Inflammatory macrophage treated with lipopolysaccharide for 4 hours (primary cell): Measurements from ENCODE around the gene NLGN1.
"Not testable (repeated sequence)": the region's sequence is repeated elsewhere in the genome, so short reads cannot be mapped to it uniquely, and the experiment has no call there.

Source experiments
- DNase-seq: peaks from one replicate; pipeline ENCODE4 v3.0.0-alpha.2; 2020

The NLGN1 gene

DNA sequence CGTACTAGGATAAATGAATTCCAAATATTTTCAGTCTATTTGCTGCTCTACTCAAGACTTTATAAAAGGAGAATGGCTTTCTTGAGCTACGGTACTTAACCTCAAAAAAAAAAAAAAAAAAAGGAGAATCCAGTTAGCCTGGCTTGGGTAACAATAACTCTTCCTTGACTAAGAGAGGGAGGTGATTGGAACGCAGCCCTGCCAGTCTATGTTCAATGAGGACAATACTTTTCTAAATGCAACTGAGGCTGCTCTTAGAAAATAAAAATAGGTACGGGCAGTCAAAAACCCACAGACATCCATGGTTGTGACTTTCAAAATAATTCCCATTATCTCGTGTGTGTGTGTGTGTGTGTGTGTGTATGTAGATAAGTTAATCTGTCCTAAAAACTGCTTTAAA is 799.9 kb downstream of the NLGN1 start:
- DNase-seq: no peak

DNA sequence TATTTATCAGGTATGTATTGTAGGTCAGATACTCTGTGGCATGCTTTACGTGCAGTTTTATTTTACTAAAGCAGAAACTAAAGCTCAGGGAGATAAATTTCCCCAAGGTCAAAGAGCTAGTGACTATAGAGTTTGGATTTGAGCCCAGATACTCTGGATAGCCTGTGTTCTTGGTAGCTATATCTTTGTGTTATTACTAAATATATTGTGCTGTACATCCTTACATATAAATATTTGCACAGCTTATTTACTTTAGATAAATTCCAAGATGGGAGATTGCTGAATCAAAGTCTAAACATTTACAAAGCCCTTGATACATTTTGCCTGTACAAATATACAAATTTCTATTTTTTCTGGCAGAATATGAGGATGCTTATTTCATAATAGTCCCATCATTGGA is 800.7 kb downstream of the NLGN1 start:
- no peak for DNase-seq

DNA sequence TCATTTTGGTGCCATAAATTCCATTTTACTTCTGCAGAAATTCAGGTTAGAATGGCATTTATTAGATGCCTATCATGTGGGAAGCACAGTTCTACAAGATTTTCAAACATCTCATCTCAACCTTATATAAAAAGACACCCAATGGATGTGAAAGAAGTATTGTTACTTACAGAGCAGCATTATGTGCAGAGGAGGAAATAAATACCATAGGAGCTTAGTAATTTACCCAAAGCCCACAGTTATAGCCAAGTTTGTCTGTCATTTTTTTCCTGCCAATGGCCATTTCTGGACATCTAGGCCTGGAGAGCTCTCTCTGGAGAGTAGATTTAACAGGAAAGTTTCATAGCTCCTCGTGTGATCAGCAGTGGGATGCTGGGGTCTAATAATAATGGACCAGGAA is 802.2 kb downstream of the NLGN1 start:
- DNase-seq: no peak

DNA sequence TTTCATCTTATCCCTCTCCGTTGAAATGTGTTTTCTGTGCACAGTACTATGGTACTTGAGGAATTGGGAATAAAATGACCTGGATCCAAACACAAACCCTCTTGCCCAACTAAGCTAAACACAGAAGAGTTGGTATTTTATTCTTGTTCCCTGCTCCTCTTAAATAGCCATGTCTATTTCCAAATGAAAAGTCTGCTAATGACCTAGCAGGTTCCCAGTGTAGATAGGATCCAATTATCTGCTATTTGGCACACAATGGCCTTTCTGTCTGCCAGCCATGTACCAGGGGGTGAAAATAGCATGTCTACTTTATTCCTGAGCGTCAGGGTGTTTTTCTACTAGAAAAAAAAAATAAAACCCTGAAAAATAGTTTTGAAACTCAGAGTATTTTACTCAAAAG is 804.6 kb downstream of the NLGN1 start:
- DNase-seq: no peak

DNA sequence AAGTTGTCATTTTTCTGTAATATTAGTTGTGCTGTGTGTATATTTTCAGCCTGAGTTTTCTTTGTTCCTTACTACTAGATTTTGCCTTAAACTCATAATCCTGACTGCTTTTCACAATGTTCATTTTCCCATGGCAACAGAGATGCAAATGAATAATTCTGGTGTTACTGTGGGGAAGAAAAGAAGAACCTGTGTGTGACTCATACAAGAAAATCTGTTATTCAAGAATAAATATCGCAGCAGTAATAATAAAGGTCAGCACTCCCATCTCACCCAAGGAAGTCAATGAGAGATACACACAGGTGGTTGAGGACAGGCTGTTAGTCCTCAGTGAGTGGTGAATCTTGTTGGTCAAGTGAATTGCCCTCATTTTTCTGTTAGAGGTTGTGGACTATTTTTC is 805.0 kb downstream of the NLGN1 start:
- DNase-seq: no peak

DNA sequence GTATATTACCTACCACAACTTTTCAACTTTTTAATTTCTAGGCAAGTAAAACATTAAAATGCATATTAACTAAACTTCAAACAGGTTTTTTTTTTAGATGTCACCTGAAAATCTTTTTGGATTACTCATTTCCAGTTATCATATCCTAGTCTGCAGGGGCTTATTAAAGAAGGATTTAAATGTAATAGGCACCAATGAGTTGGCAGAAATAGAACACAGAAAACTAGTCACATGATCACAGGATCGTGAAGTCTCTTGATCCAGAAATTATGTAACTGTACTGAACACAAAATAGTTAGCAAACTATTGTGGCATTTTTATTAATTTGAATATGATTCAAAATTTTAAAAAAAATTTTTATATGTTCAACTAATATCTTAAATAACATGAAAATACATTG is 807.2 kb downstream of the NLGN1 start:
- DNase-seq: no peak

DNA sequence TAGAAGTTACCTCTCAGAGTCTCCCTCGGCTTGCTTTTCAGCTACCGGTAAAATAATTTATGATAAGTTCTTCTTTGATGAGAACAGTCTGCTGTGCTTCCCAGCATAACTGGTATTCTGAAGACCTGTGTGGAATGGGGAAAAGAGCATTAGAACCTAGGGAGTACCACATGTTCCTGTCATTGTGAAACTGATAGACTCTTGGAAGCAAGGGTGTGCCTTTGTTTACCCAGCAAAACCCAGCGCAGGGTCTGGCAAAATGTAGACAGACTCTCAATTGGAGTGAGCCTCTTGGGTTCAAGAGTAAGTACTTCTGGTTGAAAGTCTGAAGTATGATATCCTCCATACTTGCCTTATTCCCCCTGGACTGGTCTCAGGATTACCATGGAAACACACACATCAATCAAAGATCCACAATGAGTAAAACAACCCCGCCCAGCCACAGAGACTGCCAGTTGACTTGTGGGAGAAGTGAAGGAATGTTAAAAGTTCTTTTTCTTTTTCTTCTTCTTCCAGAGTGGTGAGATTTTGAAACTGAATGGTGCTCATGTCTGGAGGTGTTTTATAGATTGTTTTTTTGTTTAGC is 809.2 kb downstream of the NLGN1 start:
- no peak for DNase-seq

DNA sequence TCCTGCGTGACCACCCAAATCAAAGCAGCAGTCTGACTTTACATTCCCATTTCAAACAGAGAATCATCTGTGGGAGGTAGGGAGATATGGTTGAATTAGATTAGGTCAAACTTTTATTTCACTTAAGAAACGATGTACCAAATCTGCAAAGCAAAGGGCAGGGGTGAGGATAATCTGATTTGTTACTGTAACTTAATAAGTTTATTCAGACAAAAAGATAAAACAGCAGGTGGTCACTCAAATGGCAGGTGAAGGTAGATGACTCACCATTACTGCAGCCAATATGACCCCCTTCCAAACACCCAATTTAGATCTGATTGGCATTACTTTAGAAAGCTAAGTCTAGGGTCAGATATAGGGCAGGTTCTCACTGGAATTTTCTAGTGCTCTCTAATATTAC is 810.6 kb downstream of the NLGN1 start:
- no peak for DNase-seq

DNA sequence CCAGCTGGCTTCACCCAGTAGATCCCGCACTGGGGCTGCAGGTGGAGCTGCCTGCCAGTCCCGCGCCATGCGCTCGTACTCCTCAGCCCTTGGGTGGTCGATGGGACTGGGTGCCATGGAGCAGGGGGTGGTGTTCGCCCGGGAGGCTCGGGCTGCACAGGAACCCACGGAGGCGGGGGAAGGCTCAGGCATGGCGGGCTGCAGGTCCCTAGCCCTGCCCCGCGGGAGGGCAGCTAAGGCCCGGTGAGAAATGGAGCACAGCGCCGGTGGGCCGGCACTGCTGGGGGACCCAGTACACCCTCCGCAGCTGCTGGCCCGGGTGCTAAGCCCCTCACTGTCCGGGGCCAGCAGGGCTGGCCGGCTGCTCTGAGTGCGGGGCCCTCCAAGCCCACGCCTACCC is 814.4 kb downstream of the NLGN1 start:
- not testable (repeated sequence) for DNase-seq

DNA sequence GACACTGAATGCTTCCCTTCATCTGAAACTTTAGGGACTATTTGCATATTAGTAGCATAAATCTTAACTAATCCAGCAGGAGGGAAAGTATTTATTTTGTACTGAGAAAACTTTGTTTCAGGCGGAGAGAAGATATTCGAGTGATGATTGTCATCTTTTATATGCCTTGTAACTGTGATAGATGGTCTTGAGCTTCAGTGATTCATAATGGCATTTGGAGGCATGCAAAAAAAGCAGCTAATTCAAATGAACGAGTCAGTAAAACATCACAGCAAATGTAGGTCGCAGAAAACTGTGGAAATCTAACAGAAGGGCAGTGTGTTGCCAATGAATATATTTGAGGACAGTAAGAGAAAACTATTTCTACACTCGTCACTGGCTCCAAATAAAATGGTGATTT is 817.9 kb downstream of the NLGN1 start:
- DNase-seq: no peak

DNA sequence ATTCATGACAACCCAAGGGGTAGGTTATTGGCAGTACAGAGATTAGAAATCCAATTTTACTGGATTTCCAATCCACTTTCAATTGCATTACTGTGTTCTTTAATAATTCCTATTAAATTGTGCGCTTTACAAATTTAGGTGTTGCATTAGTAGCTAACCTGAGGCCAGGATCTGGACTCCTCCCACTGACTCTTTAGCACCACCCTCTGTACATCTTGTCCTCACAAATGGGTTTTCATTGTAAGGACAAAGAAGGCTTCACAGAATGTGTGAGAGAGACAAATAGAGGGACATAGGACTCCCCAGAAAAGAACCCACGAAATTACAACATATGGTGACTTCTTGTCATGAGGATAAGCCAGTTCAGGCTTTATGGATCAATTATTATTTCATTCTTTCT is 818.5 kb downstream of the NLGN1 start:
- DNase-seq: no peak

DNA sequence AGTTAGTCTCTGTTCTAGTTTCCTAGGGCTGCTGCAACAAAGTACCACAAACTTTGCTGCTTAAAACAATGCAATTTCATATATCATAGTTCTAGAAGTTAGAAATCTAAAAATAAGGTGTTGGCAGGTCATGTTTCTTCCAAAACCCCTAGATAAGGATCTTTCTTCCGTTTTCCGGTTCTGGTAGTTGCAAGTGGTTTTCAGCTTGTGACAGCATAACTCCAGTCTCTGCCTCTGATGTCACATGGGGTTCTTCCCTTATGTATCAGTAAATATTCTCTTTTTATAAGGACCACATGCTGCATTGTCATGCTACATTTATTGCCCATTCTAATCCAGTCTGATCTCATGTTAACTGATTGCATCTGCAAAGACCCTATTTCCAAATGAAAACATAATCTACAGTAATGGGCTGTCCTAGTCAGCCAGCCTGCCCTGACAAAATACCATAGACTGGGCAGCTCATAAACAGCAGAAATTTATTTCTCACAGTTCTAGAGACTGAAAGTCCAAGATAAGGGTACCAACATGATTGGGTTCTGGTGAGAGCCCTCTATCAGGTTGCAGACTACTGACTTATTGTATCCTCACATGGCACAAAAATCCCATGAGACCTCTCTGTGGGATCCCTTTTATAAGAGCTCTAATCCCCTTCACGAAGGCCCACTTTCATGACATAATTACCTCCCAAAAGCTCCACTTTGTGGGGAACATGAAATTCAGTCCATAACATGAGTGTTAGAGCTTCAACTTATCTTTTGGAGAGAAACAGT is 819.6 kb downstream of the NLGN1 start:
- DNase-seq: no peak

DNA sequence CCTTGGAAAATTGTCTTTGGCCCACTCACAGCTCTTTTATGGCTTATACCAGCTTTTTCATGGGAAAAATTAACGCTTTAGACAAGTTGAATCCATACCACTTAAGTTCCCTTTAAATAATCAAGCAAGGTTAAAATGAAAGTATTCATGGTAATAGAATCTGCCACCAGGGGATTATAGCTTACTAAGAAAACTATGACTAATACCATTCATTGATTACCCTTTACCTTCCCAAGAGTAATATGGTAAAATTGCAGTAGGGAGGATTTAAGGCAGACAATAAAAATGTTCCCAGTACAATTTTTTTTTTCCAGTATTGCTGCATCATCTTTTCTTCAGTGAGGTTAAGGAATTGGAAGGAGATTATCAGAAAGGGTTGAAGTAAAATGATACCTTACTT is 820.5 kb downstream of the NLGN1 start:
- no peak for DNase-seq

DNA sequence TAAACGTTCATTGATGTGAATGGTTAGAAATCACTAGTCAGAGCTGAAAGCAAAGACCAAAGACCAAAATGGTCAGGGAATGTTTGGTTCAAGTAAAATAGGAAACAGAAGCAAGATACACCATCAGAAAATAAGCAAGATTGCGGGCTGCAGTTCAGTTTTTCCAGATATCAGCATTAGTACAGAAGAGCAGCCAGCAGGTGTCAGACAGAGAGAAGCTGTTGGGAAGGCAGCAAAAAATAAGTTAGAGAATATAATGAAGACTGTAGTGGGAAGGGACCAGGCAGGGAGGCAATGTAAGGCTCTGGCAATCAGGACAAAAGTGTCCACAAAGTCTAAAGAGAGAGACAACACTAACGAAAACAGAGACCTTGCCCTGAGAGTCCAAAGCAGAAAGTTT is 822.2 kb downstream of the NLGN1 start:
- DNase-seq: no peak

DNA sequence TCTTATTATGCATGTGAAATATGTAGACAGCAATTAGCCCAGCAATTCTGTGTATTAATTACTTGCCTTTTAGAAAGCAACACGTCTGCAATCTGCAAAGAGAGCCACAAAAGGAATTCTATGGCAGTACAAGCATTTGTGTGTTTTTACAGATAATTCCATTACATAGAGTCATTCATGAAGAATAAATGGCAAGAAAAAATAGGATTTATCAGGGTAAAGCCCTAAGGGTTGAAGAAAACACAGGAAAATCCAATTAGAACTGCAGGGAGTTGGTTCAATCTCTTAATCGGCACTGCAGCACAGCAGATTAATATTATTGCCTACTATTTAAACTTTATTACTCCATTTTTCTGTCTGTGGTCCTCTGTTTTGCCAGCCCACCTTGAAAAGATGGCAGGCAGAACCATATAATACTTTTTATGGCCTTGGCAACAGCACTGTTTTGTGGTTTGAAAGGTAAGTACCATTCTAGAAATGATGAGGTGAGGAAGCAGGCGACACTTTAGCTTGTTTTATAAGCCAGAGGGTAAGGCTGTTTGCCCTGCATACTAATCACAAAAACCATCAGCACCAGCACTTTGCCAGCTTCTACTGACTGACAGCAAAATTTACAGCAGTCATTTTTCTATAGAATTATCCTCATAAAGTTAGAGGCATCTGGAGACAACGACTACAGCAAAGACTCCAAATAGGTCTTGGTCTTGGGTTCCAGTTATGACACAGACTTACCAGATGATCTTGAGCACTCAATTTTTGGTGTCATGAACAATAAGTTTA is 823.4 kb downstream of the NLGN1 start:
- DNase-seq: no peak

DNA sequence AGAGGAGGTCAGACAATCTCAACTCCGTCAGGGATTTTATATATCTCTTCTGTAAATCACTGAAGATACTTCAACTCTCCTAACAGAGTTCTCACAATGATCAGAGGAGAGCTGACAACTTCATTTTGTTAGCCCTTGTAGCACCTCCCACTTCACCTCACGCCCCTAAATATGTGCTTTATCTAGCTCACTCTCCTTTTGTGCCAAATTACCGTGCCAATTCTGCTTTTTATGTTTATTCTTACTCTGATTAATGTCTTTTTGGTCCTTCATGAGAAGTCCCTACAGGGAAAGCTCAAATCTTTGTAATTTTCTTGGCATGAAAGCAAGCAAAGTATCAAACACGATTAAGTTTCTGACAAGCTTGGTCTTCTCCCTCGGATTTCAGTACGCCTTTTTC is 825.5 kb downstream of the NLGN1 start:
- DNase-seq: no peak

DNA sequence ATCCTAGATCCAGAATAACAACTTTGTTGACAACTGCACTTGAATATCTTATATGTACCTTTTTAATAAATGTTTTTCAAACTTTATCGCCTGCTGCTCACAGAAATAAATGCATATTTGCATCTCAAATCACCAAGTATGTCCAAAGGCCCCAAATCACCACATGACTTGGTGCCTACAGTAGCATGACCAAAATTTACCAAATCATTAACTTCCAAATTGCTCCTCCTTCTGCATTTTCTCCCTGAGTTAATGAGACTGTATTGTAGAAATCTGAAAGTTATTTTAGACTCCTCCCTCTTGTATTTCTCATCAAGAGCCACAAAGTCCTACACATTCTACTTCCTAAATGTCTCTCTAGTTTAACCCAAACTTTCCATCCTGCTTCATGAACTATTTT is 826.1 kb downstream of the NLGN1 start:
- no peak for DNase-seq

DNA sequence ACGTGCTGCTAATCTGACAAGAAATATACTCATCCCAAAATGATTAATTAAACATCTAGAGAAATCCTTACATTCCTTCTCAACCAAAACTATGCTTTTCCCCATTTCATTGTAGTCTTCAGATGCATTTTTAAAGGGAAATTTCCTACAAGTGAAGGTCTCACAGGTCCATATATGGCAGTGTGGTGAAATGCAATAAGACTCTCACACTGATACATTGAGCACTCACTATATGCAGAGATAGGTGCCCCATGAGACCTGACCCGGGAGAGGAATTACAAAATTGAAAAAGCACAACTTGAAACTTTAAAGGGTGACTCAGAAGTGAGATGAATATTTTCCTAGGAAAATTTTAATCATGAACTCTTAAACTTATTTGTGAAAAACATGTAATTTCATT is 832.4 kb downstream of the NLGN1 start:
- no peak for DNase-seq

DNA sequence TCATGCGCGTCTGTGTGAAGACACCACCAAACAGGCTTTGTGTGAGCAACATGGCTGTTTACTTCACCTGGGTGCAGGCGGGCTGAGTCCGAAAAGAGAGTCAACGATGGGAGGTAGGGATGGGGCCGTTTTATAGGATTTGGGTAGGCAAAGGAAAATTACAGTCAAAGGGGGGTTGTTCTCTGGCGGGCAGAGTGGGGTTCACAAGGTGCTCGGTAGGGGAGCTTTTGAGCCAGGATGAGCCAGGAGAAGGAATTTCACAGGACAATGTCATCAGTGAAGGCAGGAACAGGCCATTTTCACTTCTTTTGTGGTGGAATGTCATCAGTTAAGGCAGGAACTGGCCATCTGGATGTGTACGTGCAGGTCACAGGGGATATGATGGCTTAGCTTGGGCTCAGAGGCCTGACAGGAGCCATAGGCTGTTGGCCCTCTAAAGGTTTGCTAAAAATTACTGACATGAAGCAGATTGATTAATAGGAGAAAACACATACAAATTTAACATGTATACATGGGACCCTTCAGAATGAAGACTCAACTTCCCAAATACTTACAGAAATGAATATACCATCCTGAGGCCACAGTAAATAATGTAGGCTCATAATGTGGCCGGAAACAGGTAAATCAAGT is 834.6 kb downstream of the NLGN1 start:
- DNase-seq: not testable (repeated sequence)

DNA sequence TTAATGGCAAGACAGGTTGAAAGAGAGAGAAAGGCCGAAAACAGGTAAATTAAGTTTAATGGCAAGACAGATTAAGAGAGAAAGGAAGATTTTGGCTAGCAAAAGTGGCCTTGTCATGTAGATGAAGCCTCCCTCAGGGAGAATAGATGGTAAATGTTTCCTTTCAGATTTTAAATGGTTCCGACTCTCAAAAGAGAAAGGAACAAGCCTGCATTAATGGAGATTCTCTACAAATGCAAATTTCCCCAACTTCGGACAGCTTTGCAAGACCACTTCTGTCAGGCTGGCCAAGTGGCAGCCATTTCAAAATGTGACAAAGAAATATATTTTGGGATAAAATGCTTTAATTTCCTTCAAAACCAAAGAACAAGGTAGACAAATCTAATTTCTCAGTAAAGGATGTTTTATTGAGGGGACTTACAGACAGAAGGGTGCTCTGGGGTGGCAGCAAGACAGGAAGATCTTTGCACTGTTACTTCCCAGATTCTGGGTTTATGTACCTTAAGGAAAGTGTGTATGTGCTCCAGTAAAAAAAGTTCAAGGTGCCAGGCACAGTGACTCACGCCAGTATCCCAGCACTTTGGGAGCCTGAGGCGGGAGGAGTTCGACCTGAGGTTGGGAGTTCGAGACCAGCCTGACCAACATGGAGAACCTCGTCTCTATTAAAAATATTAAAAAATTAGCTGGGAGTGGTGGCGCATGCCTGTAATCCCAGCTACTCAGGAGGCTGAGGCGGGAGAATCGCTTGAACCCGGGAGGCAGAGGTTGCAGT is 835.3 kb downstream of the NLGN1 start:
- no peak for DNase-seq

DNA sequence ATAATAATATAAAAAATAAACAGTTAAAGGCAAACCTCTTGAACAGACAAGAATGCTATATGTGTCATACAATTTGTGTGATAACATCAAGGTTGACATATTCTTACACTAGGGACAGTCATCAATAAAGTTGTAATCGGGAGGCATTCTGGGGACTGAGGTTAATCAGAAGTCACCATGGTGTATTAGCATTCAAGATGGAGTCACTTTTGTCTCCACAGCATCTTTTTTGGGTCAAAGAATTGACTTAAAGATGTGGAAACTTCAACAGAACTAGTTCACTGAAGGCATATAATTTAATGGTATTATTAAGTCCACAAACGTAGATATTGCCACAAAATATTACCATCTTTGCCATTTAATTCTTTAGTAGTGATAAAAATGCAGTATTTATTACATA is 836.0 kb downstream of the NLGN1 start:
- no peak for DNase-seq

DNA sequence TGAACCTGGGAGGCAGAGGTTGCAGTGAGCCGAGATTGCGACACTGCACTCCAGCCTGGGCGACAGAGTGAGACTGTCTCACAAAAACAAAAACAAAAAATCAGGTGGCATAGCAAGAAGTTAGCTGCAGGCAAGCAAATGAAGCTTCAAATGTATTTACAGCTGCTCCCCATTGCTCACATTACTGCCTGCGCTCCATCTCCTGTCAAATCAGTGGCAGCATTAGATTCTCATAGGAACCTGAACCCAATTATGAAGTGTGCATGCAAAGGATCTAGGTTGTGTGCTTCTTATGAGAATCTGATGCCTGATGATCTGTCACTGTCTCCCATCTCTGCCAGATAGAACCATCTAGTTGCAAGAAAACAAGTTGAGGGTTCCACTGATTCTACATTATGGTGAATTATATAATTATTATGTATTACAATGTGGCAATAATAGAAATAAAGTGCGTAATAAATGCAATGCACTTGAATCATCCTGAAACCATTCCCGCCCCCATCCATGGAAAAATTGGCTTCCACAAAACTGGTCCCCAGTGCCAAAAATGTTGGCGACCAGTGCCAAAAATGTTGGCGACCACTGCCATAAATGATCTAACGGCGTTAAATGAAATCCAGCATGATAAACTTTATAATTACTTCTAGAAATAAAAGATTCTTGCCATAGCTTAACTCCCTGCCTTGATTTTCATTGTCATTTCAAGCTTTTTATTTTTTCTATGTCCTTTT is 844.9 kb downstream of the NLGN1 start:
- no peak for DNase-seq
